Mesenchymal stem cell (in vitro differentiated cells and primary cell): Measurements from ENCODE around the gene PAGE4.

Source experiments
- DNase-seq: peaks from one replicate; pipeline ENCODE4 v3.0.0-alpha.2; 2013
- H2AFZ ChIP-seq: one replicate; pipeline ENCODE4 v1.6.1; 2013; ENCODE audit warnings: low read depth, mild to moderate bottlenecking, control low read depth, inconsistent platforms, low read length, moderate library complexity
- H2AK5ac ChIP-seq: 2 replicates; pipeline ENCODE4 v1.6.1; 2013; ENCODE audit warnings: low read length, moderate library complexity, mild to moderate bottlenecking, inconsistent platforms; ENCODE audit not compliant: severe bottlenecking
- H2BK120ac ChIP-seq: one replicate; pipeline ENCODE4 v1.6.1; 2013; ENCODE audit warnings: low read depth, mild to moderate bottlenecking, inconsistent platforms, low read length, moderate library complexity
- H2BK12ac ChIP-seq, 2 experiments: one replicate each; pipeline ENCODE4 v1.6.1; 2013; ENCODE audit warnings: inconsistent platforms in 2 of 2, low read length in 2 of 2, mild to moderate bottlenecking in 2 of 2, moderate library complexity in 2 of 2, control low read depth in 1 of 2
- H2BK15ac ChIP-seq: one replicate; pipeline ENCODE4 v1.6.1; 2013; ENCODE audit warnings: mild to moderate bottlenecking, low read depth, inconsistent platforms; ENCODE audit not compliant: poor library complexity, severe bottlenecking
- H2BK5ac ChIP-seq: 2 replicates; pipeline ENCODE4 v1.6.1; 2013; ENCODE audit warnings: low read depth, mild to moderate bottlenecking, low read length, control low read depth, inconsistent platforms; ENCODE audit not compliant: poor library complexity, severe bottlenecking
- H3K14ac ChIP-seq, 2 experiments: one replicate each; pipeline ENCODE4 v1.6.1; 2013; ENCODE audit warnings: inconsistent platforms in 2 of 2, low read length in 2 of 2, control low read depth in 1 of 2, mild to moderate bottlenecking in 1 of 2, moderate library complexity in 1 of 2
- H3K18ac ChIP-seq, 2 experiments: one replicate each; pipeline ENCODE4 v1.6.1; 2013; ENCODE audit warnings: inconsistent platforms in 2 of 2, low read length in 2 of 2, control low read depth in 1 of 2, low read depth in 1 of 2, mild to moderate bottlenecking in 1 of 2
- H3K23ac ChIP-seq, 2 experiments: one replicate each; pipeline ENCODE4 v1.6.1; 2013; ENCODE audit warnings: inconsistent platforms in 2 of 2, low read length in 2 of 2, mild to moderate bottlenecking in 2 of 2, moderate library complexity in 2 of 2, control low read depth in 1 of 2
- H3K27ac ChIP-seq: 2 replicates; pipeline ENCODE4 v1.5.1; 2013; ENCODE audit warnings: mild to moderate bottlenecking, moderate library complexity, low read length, control low read depth, inconsistent platforms; ENCODE audit not compliant: poor library complexity, severe bottlenecking
- H3K27me3 ChIP-seq, 2 experiments: 2 replicates each; pipeline versions ENCODE4 v1.6.1 to v1.7.0; 2013; ENCODE audit warnings: low read length in 2 of 2, mild to moderate bottlenecking in 2 of 2, moderate library complexity in 2 of 2, control low read depth in 1 of 2, inconsistent platforms in 1 of 2; ENCODE audit not compliant: control insufficient read depth in 1 of 2, insufficient read depth in 1 of 2
- H3K36me3 ChIP-seq, 2 experiments: 2 replicates each; pipeline versions ENCODE4 v1.6.1 to v1.7.0; 2013; ENCODE audit warnings: low read length in 2 of 2, control low read depth in 1 of 2, inconsistent platforms in 1 of 2, low read depth in 1 of 2, mild to moderate bottlenecking in 1 of 2; ENCODE audit not compliant: insufficient read depth in 2 of 2, control insufficient read depth in 1 of 2
- H3K4ac ChIP-seq, 2 experiments: one replicate each; pipeline ENCODE4 v1.6.1; 2013; ENCODE audit warnings: inconsistent platforms in 2 of 2, low read length in 2 of 2, mild to moderate bottlenecking in 2 of 2, moderate library complexity in 2 of 2, control low read depth in 1 of 2, low read depth in 1 of 2
- H3K4me1 ChIP-seq: 2 replicates; pipeline ENCODE4 v1.6.1; 2013; ENCODE audit warnings: low read depth, low read length, control low read depth; ENCODE audit not compliant: control insufficient read depth, insufficient read depth
- H3K4me2 ChIP-seq: 2 replicates; pipeline ENCODE4 v1.6.1; 2013; ENCODE audit warnings: low read length, mild to moderate bottlenecking, inconsistent platforms; ENCODE audit not compliant: poor library complexity, severe bottlenecking
- H3K4me3 ChIP-seq, 2 experiments: 2 replicates each; pipeline versions ENCODE4 v1.5.1 to v1.7.0; 2013; ENCODE audit warnings: low read length in 2 of 2, mild to moderate bottlenecking in 2 of 2, control low read depth in 1 of 2, low read depth in 1 of 2; ENCODE audit not compliant: insufficient read depth in 1 of 2
- H3K79me1 ChIP-seq: replicated peaks from 2 replicates; pipeline ENCODE4 v1.6.1; 2013; ENCODE audit warnings: mild to moderate bottlenecking, control low read depth, low read length, inconsistent platforms; ENCODE audit not compliant: poor library complexity, severe bottlenecking
- H3K9ac ChIP-seq: 2 replicates; pipeline ENCODE4 v1.7.0; 2013; ENCODE audit warnings: mild to moderate bottlenecking, low read length, moderate library complexity
- H3K9me3 ChIP-seq: 2 replicates; pipeline ENCODE4 v1.7.0; 2013; ENCODE audit warnings: mild to moderate bottlenecking, low read length; ENCODE audit not compliant: control insufficient read depth
- H4K8ac ChIP-seq: one replicate; pipeline ENCODE4 v1.6.1; 2013; ENCODE audit warnings: inconsistent platforms, mild to moderate bottlenecking, low read length, moderate library complexity
- H4K91ac ChIP-seq: one replicate; pipeline ENCODE4 v1.6.1; 2013; ENCODE audit warnings: mild to moderate bottlenecking, low read length, inconsistent platforms
- WGBS: methylation state at CpG from one replicate; pipeline ENCODE4 v1.1.7; 2013; ENCODE audit warnings: mixed read lengths; 5-methylcytosine and 5-hydroxymethylcytosine counted together

The PAGE4 gene

GRCh38 chrX:49838374-49838773 is 9.3 kb downstream of the PAGE4 start:
- no peaks in the 10 kb centered on the region for H3K79me1 ChIP-seq
- H2BK120ac ChIP-seq: no peak overlapping the region
- H3K4ac ChIP-seq: no peak overlapping the region
- no peak overlapping the region for H4K8ac ChIP-seq
- H3K18ac ChIP-seq: no peak overlapping the region
- no peaks in the 10 kb centered on the region for H3K9me3 ChIP-seq
- DNase-seq: peak; percentile 22
- H3K4me1 ChIP-seq: no peaks in the 10 kb centered on the region
- no peak overlapping the region for H2BK12ac ChIP-seq
- H3K23ac ChIP-seq: no peak overlapping the region
- no peaks in the 10 kb centered on the region for H3K36me3 ChIP-seq
- H3K14ac ChIP-seq: no peak overlapping the region
- 30% methylated on average over 5 of the region's 8 CpGs for WGBS
- no peak overlapping the region for H4K91ac ChIP-seq
- no peak overlapping the region for H3K9ac ChIP-seq
- no peak overlapping the region for H3K4me2 ChIP-seq
- H2BK5ac ChIP-seq: no peak overlapping the region
- no peak overlapping the region for H3K27ac ChIP-seq
- H3K27me3 ChIP-seq: peaks cover 0 to 47% of the 10 kb centered on the region in 2 experiments
- no peak overlapping the region for H2BK15ac ChIP-seq
- H2AFZ ChIP-seq: no peak overlapping the region
- no peak overlapping the region for H2AK5ac ChIP-seq
- H3K4me3 ChIP-seq: no peak overlapping the region

DNA sequence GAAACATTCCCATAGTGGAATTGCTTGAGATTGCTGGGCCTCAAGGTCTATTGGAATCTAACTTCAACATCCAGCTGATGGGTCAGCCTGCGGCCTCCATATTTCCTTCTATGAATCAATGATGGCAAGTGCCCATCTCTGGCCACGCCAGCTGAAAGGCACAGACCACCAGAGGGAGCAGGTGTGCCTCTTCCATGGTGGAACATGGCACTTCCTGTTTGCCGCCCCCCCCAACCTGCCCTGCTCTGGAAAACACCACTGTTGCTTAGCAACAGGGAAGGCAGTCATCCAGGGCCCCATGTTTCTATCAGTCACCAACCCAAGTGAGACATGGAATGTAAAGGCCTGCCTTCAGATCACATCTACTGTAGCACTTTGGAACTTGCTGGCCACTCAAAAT is 11.6 kb downstream of the PAGE4 start:
- H2AFZ ChIP-seq: no peak overlapping the region
- H2BK12ac ChIP-seq: no peak overlapping the region
- H3K18ac ChIP-seq: no peak overlapping the region
- H2BK120ac ChIP-seq: no peak overlapping the region
- no peak overlapping the region for H4K8ac ChIP-seq
- no peak overlapping the region for H3K4ac ChIP-seq
- peak; percentile 75 for DNase-seq
- no peak overlapping the region for H3K27ac ChIP-seq
- no peaks in the 10 kb centered on the region for H3K79me1 ChIP-seq
- H4K91ac ChIP-seq: no peak overlapping the region
- H3K4me1 ChIP-seq: no peaks in the 10 kb centered on the region
- no peak overlapping the region for H3K14ac ChIP-seq
- no peak overlapping the region for H2AK5ac ChIP-seq
- H2BK15ac ChIP-seq: no peak overlapping the region
- no peak overlapping the region for H3K4me3 ChIP-seq
- H3K9ac ChIP-seq: no peak overlapping the region
- H2BK5ac ChIP-seq: no peak overlapping the region
- WGBS: 49% methylated on average over 3 of the region's 3 CpGs
- H3K36me3 ChIP-seq: no peaks in the 10 kb centered on the region
- no peak overlapping the region for H3K4me2 ChIP-seq
- peaks cover 0 to 35% of the 10 kb centered on the region in 2 experiments for H3K27me3 ChIP-seq
- no peak overlapping the region for H3K23ac ChIP-seq
- H3K9me3 ChIP-seq: no peaks in the 10 kb centered on the region

- H4K91ac ChIP-seq: no peak overlapping the region
- H3K4ac ChIP-seq: no peak overlapping the region
- no peak overlapping the region for H3K23ac ChIP-seq
- no peak overlapping the region for H2AFZ ChIP-seq
- no peak overlapping the region for H2BK15ac ChIP-seq
- no peak overlapping the region for H2AK5ac ChIP-seq
- DNase-seq: no peak
- H3K14ac ChIP-seq: no peak overlapping the region
- no peak overlapping the region for H4K8ac ChIP-seq
- no peaks in the 10 kb centered on the region for H3K4me1 ChIP-seq
- H3K4me3 ChIP-seq: no peak overlapping the region
- H3K4me2 ChIP-seq: no peak overlapping the region
- H3K79me1 ChIP-seq: no peaks in the 10 kb centered on the region
- no peaks in the 10 kb centered on the region for H3K36me3 ChIP-seq
- no peak overlapping the region for H3K18ac ChIP-seq
- H3K27ac ChIP-seq: no peak overlapping the region
- H3K9ac ChIP-seq: no peak overlapping the region
- H3K9me3 ChIP-seq: peaks cover 7% of the 10 kb centered on the region
- H2BK120ac ChIP-seq: no peak overlapping the region
- no peak overlapping the region for H2BK12ac ChIP-seq
- H3K27me3 ChIP-seq: peaks cover 0 to 42% of the 10 kb centered on the region in 2 experiments
- H2BK5ac ChIP-seq: no peak overlapping the region
These were observed 13.5 kb downstream of the PAGE4 start for GRCh38 chrX:49842621-49843020.

DNA sequence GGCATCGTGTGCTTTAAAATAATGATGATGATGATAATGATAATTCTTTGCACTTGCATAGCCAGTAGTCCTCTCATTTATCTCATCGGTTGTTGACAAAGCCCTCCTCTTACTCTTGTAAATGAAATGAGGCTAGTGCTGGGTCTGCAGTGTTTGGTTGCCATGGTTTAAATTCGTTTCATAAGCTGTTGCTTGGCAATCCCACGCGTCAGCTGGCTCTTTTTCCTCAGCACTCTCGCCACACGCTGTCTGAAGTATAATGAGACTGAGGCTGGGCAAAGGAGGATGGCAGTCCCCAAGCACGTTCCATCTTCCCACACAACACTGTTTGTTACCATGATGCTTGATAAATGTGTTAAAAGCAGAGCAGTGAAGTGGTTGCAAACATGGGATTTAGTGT is 15.5 kb downstream of the PAGE4 start:
- H3K4me1 ChIP-seq: no peaks in the 10 kb centered on the region
- H3K23ac ChIP-seq: no peak overlapping the region
- H2BK5ac ChIP-seq: no peak overlapping the region
- H3K27me3 ChIP-seq: peaks cover 0 to 46% of the 10 kb centered on the region in 2 experiments
- no peak overlapping the region for H2AK5ac ChIP-seq
- H4K8ac ChIP-seq: no peak overlapping the region
- 84% methylated on average over 5 of the region's 8 CpGs for WGBS
- no peak overlapping the region for H3K18ac ChIP-seq
- no peak overlapping the region for H2BK15ac ChIP-seq
- H3K4me3 ChIP-seq: no peak overlapping the region
- no peaks in the 10 kb centered on the region for H3K79me1 ChIP-seq
- no peak overlapping the region for H3K14ac ChIP-seq
- no peak overlapping the region for H3K4ac ChIP-seq
- no peak overlapping the region for H2BK120ac ChIP-seq
- H3K9ac ChIP-seq: no peak overlapping the region
- no peak overlapping the region for H3K27ac ChIP-seq
- H3K4me2 ChIP-seq: no peak overlapping the region
- no peaks in the 10 kb centered on the region for H3K36me3 ChIP-seq
- no peak overlapping the region for H4K91ac ChIP-seq
- H2AFZ ChIP-seq: no peak overlapping the region
- no peak for DNase-seq
- peaks cover 21% of the 10 kb centered on the region for H3K9me3 ChIP-seq
- no peak overlapping the region for H2BK12ac ChIP-seq
